Measurements from ENCODE around the gene NMRAL1.

Gene NMRAL1

DNA sequence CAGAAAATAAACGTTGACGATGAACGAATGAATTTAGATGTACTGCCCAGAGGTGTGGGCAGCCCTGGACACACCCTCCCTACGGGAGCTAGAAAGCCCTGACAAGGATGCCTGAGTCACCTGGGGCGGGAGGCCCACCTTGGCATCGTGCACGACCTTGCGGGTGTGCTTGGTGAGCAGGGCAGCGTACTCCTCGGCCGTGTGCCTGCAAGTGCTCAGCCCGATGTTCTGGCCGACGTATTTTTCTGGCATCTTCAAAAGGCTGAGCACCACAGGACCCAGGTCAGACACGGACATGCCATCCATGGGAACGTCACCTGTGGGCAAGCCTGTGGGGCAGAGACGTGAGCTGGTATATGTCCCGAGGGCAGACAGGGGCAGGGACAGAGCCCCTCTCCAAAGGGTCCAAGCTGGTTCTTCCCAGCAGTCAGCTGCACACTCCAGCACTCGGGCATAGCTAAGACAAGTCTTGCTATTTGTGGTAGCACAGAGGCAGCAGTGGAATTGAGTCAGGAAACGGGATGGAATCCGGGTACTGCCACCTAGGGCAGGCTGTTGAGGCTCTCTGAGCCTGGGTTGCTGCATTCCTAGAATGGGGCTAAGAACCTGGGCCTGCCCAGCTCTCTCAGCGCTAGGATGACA lies 10.8 kb downstream of the NMRAL1 start:
- DNase-seq: no peak

DNA sequence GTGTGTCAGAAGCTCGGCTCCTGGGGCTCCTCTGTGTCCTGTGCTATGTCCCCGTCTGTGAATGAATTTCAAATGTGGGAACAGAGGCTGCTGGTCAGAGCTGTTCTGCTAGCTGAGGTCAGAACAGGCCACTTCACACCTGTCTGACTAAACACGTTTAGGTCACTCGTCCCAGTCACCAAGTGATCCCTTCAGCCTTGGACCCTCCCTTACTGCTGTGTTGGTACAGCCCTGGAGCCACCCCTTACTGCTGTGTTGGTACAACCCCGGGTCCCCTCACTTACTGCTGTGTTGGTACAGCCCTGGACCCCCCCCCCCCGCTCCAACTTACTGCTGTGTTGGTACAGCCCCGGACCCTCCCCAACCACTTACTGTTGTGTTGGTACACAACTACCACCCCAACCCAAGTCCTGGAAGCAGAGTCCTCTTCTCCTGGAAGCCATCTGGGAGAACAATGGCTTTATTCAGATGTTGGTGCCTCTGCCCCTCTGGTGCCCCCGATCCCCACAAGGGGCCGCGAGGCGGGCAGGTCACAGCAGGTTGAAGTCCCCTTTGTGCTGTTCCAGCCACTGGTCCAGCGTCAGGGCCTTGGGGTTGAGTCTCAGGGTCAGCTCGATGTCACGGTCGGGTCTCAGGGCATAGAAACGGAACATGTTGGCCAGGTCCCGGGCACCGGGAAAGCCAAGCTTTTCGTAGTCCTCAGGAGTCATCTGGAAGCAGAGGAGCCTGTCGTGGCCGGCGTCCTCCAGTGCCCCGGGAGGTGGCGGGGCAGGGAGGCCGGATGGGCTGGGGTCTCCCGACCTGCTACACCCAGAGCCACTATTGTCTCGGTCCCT lies 13.0 kb downstream of the NMRAL1 start:
- no peak for DNase-seq

GRCh38 chr16:4460936-4461249 lies 13.5 kb downstream of the NMRAL1 start:
- no peak for DNase-seq

DNA sequence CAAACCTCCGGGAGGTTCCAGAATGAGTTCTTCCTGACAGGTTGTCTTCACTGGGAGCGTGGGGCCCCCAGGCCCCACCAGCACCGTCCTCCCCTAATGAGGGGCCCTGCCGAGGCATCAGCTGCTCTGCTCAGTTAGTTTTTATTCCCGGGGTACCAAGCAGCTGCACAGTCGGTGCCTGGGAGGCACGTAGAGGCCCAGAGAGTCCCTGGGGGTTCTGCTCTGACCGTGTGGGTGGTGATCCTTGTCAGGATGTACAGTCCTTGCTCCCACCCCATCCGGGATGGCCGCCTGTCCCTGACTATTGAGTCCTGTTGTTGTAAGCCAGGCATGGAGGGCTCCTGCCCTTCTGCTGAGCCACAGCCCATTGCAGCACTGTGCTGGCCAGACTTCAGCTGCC lies 18.5 kb downstream of the NMRAL1 start:
- DNase-seq: no peak

GRCh38 chr16:4455081-4455480 lies 19.3 kb downstream of the NMRAL1 start:
- DNase-seq: no peak

GRCh38 chr16:4454623-4455022 lies 19.8 kb downstream of the NMRAL1 start:
- DNase-seq: no peak

- DNase-seq: no peak
Measured at GRCh38 chr16:4452674-4453073, 21.8 kb downstream of the NMRAL1 start.

GRCh38 chr16:4450931-4451519 lies 23.4 kb downstream of the NMRAL1 start:
- no peak for DNase-seq

- no peak for DNase-seq
Measured at GRCh38 chr16:4450430-4450829, 24.0 kb downstream of the NMRAL1 start.

- no peak for DNase-seq
Measured at GRCh38 chr16:4443986-4444385, 30.4 kb downstream of the NMRAL1 start.

- DNase-seq: no peak
Measured at GRCh38 chr16:4443271-4443670, 31.2 kb downstream of the NMRAL1 start.

DNA sequence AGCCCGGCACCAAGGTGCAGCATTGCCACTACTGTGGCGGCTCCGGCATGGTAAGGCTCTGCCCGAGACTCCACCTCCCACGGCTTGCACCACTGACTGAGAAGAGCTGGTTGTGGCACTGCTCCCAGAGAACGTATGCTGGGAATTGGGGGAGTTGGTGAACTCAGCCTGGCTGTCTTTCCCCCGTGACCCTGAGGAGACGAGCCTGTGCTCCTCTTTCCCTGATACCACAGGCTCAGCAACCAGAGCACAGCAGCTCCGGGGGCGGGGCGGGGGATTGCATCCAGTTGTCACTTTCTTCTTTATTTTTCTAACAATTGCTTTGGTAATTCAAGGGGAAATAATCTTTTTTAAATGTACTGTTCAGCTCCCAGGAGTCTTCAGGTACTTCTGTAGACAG lies 32.1 kb downstream of the NMRAL1 start:
- no peak for DNase-seq

DNA sequence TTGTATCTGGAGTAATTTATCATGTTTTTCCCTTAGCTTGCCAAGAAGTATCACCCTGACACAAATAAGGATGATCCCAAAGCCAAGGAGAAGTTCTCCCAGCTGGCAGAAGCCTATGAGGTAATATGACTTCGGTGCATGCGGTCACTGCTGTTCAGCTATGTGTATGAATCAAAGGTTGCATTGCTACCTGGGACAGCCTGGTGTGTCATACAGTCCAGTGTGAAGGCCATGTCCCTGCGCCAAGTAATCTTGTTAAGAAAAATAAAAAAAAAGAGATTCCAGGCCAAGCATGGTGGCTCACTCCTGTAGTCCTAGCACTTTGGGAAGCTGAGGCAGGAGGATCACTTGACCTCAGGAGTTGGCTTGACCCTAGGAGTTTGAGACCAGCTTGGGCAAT lies 37.1 kb downstream of the NMRAL1 start:
- no peak for DNase-seq

DNA sequence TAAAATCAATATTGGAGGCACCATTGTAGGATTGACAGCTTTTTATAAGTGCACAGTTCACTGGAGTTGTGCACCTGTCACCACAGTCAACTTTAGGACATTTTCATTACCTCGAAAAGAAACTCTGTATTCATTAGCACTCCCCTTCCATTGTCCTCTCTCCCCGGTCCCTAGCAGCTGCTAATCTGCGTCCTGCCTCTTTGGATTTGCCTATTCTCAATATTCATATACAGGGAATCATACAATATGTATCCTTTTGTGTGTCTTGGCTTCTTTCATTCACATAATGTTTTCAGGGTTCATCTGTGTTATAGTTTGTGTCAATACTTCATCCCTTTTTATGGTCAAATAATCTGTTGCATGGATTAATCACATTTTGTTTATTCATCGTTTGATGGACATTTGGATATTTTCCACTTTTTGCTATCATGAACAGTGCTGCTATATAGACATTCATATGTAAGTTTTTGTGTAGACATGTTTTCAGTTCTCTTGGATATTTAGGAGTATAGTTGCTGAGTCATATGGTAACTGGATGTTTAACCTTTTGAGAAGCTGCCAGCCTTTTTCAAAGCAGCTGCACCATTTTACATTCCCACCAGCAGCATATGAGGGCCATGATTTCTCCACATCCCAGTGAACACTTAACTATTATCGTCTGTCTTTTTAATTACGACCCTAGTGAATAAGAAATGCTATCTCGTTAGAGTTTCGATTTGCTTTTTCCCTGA lies 38.9 kb downstream of the NMRAL1 start:
- DNase-seq: no peak

DNA sequence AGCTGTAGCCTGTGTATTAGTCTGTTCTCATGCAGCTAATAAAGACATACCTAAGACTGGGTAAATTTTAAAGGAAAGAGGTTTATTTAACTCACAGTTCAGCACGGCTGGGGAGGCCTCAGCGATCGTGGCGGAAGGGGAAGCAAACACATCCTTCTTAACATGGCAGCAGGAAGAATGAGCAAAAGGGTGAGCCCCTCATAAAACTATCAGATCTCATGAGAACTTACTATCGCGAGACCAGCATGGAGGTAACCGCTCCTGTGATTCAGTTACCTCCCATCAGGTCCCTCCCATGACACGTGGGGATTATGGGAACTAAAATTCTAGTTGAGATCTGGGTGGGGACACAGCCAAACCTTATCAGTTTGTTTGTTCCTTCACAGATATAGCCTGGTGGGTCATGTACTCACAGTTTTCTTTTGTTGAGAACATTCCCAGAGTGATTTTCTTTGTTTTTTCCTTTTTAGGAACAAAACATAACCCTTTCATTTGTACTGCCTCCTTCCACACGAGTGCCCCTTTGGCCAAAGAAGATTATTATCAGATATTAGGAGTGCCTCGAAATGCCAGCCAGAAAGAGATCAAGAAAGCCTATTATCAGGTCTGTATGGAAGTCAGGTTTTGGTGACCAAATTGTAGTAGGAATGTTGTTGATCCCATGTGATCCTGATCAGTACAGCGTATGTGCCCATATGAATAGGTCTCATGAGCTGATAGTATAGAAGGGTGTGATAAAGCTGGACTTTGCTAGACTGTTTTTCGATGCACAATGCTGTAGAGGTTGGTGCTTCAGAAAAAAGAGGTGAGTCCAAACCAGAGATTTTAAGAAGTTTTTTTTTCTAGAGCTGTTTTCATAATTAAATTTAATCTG lies 40.3 kb downstream of the NMRAL1 start:
- DNase-seq: no peak

GRCh38 chr16:4433228-4433627 lies 41.2 kb downstream of the NMRAL1 start:
- DNase-seq: no peak

DNA sequence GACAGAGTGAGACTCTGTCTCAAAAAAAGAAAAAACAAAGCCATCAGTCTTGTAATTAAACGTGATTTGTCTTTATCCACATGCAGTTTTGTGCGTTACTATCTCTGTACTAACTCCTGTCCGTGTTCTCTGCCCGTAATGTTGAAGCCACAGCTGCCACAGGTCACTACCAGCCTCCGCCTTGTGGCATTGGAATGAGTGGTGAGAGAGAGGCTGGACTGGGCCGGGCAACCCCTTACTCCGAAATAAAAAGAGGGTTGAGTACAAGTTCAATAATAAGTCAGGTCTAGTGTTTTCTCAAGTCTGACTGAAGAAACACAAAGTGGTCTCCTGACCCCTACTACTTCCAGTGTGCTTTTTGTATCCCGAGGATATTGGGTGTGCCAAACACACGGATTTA lies 43.4 kb downstream of the NMRAL1 start:
- DNase-seq: no peak

GRCh38 chr16:4428500-4428899 lies 45.9 kb downstream of the NMRAL1 start:
- no peak for DNase-seq

DNA sequence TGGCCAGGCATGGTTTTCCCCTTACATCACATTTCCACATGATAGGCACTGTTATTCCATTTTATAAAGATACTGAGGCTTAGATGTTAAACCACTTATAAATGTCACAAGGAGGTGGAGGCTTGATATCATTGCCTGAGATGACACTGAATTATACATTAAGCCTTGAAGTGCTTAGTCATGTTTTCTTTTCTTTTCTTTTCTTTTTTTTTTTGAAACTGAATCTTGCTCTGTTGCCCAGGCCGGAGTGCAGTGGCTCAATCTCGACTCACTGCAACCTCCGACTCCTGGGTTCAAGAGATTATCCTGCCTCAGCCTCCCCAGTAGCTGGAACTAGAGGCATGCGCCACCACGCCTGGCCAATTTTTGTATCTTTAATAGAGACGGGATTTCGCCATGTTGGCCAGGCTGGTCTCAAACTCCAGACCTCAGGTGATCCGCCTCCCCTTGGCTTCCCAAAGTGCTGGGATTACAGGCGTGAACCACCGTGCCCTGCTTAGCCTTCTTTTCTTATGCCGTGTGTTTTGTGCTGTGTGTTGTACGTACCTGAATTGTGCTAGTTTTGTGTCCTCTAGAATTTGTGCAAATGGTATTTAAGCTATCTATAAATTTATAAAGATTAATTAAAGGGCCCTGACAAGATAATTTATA lies 47.6 kb downstream of the NMRAL1 start:
- DNase-seq: no peak

- DNase-seq: peak; percentile 61
Measured at GRCh38 chr16:4426021-4426684, 48.3 kb downstream of the NMRAL1 start.

DNA sequence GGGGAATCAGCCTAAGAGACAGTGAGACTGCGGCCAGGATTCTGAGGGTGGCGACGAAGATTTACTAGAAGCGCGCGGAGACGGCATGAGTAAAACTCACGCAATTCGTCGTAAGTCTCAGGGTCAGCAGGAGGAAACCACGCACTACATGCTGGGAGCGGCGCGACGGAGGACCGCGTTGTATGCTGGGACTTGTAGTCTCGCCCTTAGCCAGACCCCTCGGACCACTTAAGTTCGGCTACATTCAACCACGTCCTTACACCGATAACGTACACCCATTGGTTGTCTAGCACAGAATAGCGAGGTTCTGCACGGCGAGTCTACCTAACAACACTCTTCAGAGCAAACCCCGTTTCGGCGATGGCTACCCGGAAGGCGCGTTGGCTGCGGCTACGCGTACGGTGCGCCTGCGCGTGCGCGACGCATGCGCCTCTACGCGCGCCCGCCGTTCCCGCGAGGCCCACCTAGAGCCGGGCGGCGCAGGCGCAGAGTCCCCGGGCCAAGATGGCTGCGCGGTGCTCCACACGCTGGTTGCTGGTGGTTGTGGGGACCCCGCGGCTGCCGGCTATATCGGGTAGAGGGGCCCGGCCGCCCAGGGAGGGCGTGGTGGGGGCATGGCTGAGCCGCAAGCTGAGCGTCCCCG lies 48.9 kb downstream of the NMRAL1 start, which contains the start of gene DNAJA3:
Gene DNAJA3 (plus strand): TSS at position 491 of the 643 bp plus-strand sequence. CDS start 14 bp downstream, at position 505.
- DNase-seq: peak; percentile 94

All from activated CD4-positive, alpha-beta T cell treated with anti-CD3 and anti-CD28 coated beads for 48 hours (primary cell).